ENCODE results near the gene LMO2.
"Not testable (repeated sequence)": the region's sequence is repeated elsewhere in the genome, so short reads cannot be mapped to it uniquely, and the experiment has no call there.

- not testable (repeated sequence) for TF ChIP-seq POLR2A, CTCF (IDR thresholded peaks at IDR 0.05)
These were observed 68.9 kb downstream of the LMO2 start for GRCh38 chr11:33822981-33823380.
